ENCODE measurements around the gene EYA2. TPM values are rescaled to one million over a fixed set of nuclear protein-coding genes. Genes with fewer than 3 reads are reported as not detected.

The EYA2 gene
- polyA plus RNA-seq, 3 donors: 0.04 to 0.16 TPM; not detected in 1

DNA sequence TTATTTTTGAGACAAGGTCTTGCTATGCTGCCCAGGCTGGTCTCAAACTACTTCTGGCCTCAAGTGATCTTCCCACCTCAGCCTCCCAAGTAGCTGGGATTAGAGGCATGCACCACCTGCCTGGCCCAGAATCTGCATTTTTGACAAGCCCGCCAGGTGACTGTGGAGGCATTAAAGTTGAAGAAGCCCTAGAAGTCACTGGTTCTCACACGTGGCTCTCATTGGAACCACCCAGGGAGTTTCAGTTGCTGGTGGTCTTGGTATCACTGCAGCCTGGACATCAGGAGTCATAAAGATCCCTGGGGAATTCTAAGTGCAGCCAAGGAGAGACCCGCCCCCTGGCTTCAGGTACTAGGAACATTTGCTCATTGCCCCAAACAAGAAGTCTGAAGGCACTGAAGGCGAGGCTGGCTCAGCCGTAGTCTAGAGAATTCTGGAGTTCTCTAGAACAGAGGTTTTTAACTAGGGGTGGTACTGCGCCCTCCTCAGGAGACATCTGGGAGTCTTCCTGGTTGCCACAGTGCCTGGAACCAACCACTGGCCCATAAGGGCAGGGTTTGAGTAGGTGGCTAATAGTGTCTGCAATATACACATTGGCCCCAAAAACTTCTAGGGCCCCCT is 279.1 kb downstream of the EYA2 start:
- no peaks in the 10 kb centered on the region for H3K9me3 ChIP-seq (replicated peaks in 1 of 2; ENCODE audit: control insufficient read depth in 1 of 2, insufficient read depth in 1 of 2, low read length in 2 of 2)
- no peaks in the 10 kb centered on the region for H3K36me3 ChIP-seq (replicated peaks in 1 of 2; ENCODE audit: control insufficient read depth in 1 of 2, insufficient read depth in 2 of 2, low read length in 2 of 2)
- H2AFZ ChIP-seq (ENCODE audit: insufficient read depth, low read depth, low read length, poor library complexity, severe bottlenecking): no peak overlapping the region
- no peaks in the 10 kb centered on the region for H3K9me3 Mint-ChIP-seq
- H3K4me2 ChIP-seq (replicated peaks; ENCODE audit: extremely low read depth, low read length, poor library complexity, severe bottlenecking): no peak overlapping the region
- H3K36me3 Mint-ChIP-seq: no peaks in the 10 kb centered on the region
- no peak overlapping the region for H3K27ac ChIP-seq (ENCODE audit: low read depth in 1 of 2, low read length in 2 of 2)
- TF ChIP-seq, protein P1, sequence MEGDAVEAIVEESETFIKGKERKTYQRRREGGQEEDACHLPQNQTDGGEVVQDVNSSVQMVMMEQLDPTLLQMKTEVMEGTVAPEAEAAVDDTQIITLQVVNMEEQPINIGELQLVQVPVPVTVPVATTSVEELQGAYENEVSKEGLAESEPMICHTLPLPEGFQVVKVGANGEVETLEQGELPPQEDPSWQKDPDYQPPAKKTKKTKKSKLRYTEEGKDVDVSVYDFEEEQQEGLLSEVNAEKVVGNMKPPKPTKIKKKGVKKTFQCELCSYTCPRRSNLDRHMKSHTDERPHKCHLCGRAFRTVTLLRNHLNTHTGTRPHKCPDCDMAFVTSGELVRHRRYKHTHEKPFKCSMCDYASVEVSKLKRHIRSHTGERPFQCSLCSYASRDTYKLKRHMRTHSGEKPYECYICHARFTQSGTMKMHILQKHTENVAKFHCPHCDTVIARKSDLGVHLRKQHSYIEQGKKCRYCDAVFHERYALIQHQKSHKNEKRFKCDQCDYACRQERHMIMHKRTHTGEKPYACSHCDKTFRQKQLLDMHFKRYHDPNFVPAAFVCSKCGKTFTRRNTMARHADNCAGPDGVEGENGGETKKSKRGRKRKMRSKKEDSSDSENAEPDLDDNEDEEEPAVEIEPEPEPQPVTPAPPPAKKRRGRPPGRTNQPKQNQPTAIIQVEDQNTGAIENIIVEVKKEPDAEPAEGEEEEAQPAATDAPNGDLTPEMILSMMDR (IDR thresholded peaks at IDR 0.05): peak; percentile 17
- no peak for DNase-seq
- no peaks in the 10 kb centered on the region for H3K27me3 ChIP-seq (ENCODE audit: control insufficient read depth in 2 of 2, insufficient read depth in 2 of 2, low read length in 2 of 2)
- H3K9ac ChIP-seq (ENCODE audit: insufficient read depth, low read length, poor library complexity, severe bottlenecking): no peak overlapping the region
- WGBS (ENCODE audit: insufficient coverage): 89% methylated on average over 5 of the region's 6 CpGs
- peaks cover 8 to 38% (median 18%) of the 10 kb centered on the region in 3 donors for H3K27me3 Mint-ChIP-seq (ENCODE audit: low read depth in 3 of 3)
- no peaks in the 10 kb centered on the region for H3K79me2 ChIP-seq (ENCODE audit: insufficient read depth, low read length)
- H3K4me1 ChIP-seq (ENCODE audit: control insufficient read depth in 1 of 2, insufficient read depth in 2 of 2, low read length in 2 of 2): no peaks in the 10 kb centered on the region
- H3K4me3 ChIP-seq (replicated peaks in 1 of 3; ENCODE audit: low read depth in 2 of 3, low read length in 3 of 3): no peak overlapping the region
- intact Hi-C loops (cut with micrococcal nuclease): loop anchor here in 1 of 2 donors (10.0 kb wide), 1 partner anchor 419 kb away; no protein-coding TSS in a partner anchor
- H4K20me1 ChIP-seq (ENCODE audit: insufficient read depth, low read length): no peaks in the 10 kb centered on the region
- H3K4me1 Mint-ChIP-seq: no peaks in the 10 kb centered on the region
- H3K4me3 Mint-ChIP-seq: no peak overlapping the region
- no peak overlapping the region for H3K27ac Mint-ChIP-seq

GRCh38 chr20:47174456-47175243 is 280.0 kb downstream of the EYA2 start:
- H2AFZ ChIP-seq (ENCODE audit: insufficient read depth, low read depth, low read length, poor library complexity, severe bottlenecking): no peak overlapping the region
- peaks cover 6 to 35% (median 10%) of the 10 kb centered on the region in 3 donors for H3K27me3 Mint-ChIP-seq (ENCODE audit: low read depth in 3 of 3)

More at GRCh38 chr20:47174456-47175243, 280.0 kb downstream of the EYA2 start:
- peak overlapping the region in 1 of 7 donors; percentile 26 for H3K27ac Mint-ChIP-seq
- no peak overlapping the region for H3K4me3 Mint-ChIP-seq
- H3K9me3 Mint-ChIP-seq: no peaks in the 10 kb centered on the region
- Histone ChIP-seq H4K20me1 (ENCODE audit: insufficient read depth, low read length) (no peaks in the 10 kb centered on the region), H3K9ac (ENCODE audit: insufficient read depth, low read length, poor library complexity, severe bottlenecking) (no peak overlapping the region), H3K36me3 (replicated peaks in 1 of 2; ENCODE audit: control insufficient read depth in 1 of 2, insufficient read depth in 2 of 2, low read length in 2 of 2) (no peaks in the 10 kb centered on the region), H3K4me2 (replicated peaks; ENCODE audit: extremely low read depth, low read length, poor library complexity, severe bottlenecking) (no peak overlapping the region), H3K4me3 (replicated peaks in 1 of 3; ENCODE audit: low read depth in 2 of 3, low read length in 3 of 3) (no peak overlapping the region), H3K27ac (ENCODE audit: low read depth in 1 of 2, low read length in 2 of 2) (no peak overlapping the region), H3K4me1 (ENCODE audit: control insufficient read depth in 1 of 2, insufficient read depth in 2 of 2, low read length in 2 of 2) (no peaks in the 10 kb centered on the region), H3K9me3 (replicated peaks in 1 of 2; ENCODE audit: control insufficient read depth in 1 of 2, insufficient read depth in 1 of 2, low read length in 2 of 2) (no peaks in the 10 kb centered on the region), H3K27me3 (ENCODE audit: control insufficient read depth in 2 of 2, insufficient read depth in 2 of 2, low read length in 2 of 2) (no peaks in the 10 kb centered on the region), H3K79me2 (ENCODE audit: insufficient read depth, low read length) (no peaks in the 10 kb centered on the region)
- 92% methylated on average over 12 of the region's 21 CpGs for WGBS (ENCODE audit: insufficient coverage)
- H3K4me1 Mint-ChIP-seq: no peaks in the 10 kb centered on the region
- H3K36me3 Mint-ChIP-seq: no peaks in the 10 kb centered on the region
- intact Hi-C loops (cut with micrococcal nuclease): loop anchor here in 1 of 2 donors (10.0 kb wide), 1 partner anchor 420 kb away; no protein-coding TSS in a partner anchor
- TF ChIP-seq, protein P1 (IDR thresholded peaks at IDR 0.05): no peak
- no peak for DNase-seq

All from CD14-positive monocyte (primary cell).